ENCODE data around the gene GGA3. TPM values are rescaled to one million over a fixed set of nuclear protein-coding genes. Genes with fewer than 3 reads are reported as not detected.
"Not testable (repeated sequence)": the region's sequence is repeated elsewhere in the genome, so short reads cannot be mapped to it uniquely, and the experiment has no call there.

The GGA3 gene
- total RNA-seq, 2 donors from 2014 or later = 77.3 to 111 TPM

- no peak overlapping the region for H3K4me3 Mint-ChIP-seq
Measured at GRCh38 chr17:75267411-75268232, 6.2 kb upstream of the GGA3 start.

GRCh38 chr17:75267153-75267410 is 5.7 kb upstream of the GGA3 start:
- Mint-ChIP-seq H3K4me1 (ENCODE audit: low read depth in 2 of 2) (peaks cover 24% of the 10 kb centered on the region in 2 donors), H3K27me3 (no peaks in the 10 kb centered on the region), H3K9me3 (no peaks in the 10 kb centered on the region), H3K4me3 (no peak overlapping the region), H3K36me3 (no peaks in the 10 kb centered on the region), H3K27ac (no peak overlapping the region)
- ATAC-seq (no peak), DNase-seq (ENCODE audit: low spot score) (no peak)

More at GRCh38 chr17:75267411-75268232, 6.2 kb upstream of the GGA3 start:
- Mint-ChIP-seq H3K36me3 (no peaks in the 10 kb centered on the region), H3K4me1 (ENCODE audit: low read depth in 2 of 2) (peaks cover 20 to 21% of the 10 kb centered on the region in 2 donors), H3K27ac (no peak overlapping the region), H3K9me3 (no peaks in the 10 kb centered on the region), H3K27me3 (no peaks in the 10 kb centered on the region)
- ATAC-seq = no peak
- no peak for DNase-seq (ENCODE audit: low spot score)

GRCh38 chr17:75266316-75267152 is 5.1 kb upstream of the GGA3 start:
- Mint-ChIP-seq H3K4me1 (ENCODE audit: low read depth in 2 of 2) (peaks cover 20 to 24% of the 10 kb centered on the region in 2 donors), H3K9me3 (no peaks in the 10 kb centered on the region), H3K27ac (no peak overlapping the region), H3K27me3 (no peaks in the 10 kb centered on the region), H3K4me3 (no peak overlapping the region), H3K36me3 (no peaks in the 10 kb centered on the region)
- DNase-seq (ENCODE audit: low spot score) = no peak
- no peak for ATAC-seq

- Mint-ChIP-seq H3K27ac (no peak overlapping the region), H3K27me3 (no peaks in the 10 kb centered on the region), H3K4me1 (ENCODE audit: low read depth in 2 of 2) (peaks cover 22 to 28% of the 10 kb centered on the region in 2 donors), H3K9me3 (no peaks in the 10 kb centered on the region), H3K36me3 (no peaks in the 10 kb centered on the region), H3K4me3 (no peak overlapping the region)
- DNase-seq (ENCODE audit: low spot score) (no peak), ATAC-seq (no peak)
Measured at GRCh38 chr17:75265614-75266315, 4.4 kb upstream of the GGA3 start.

- no peak for ATAC-seq
- Mint-ChIP-seq H3K27ac (peak overlapping the region; percentile 99 to 100), H3K36me3 (peaks cover 6% of the 10 kb centered on the region), H3K9me3 (no peaks in the 10 kb centered on the region), H3K4me3 (peak overlapping the region; percentile 100), H3K27me3 (no peaks in the 10 kb centered on the region), H3K4me1 (ENCODE audit: low read depth in 2 of 2) (peaks cover 28 to 37% of the 10 kb centered on the region in 2 donors)
- DNase-seq (ENCODE audit: low spot score) = no peak
Measured at GRCh38 chr17:75263055-75263454, 1.6 kb upstream of the GGA3 start.

GRCh38 chr17:75262112-75262606 is 753 bp upstream of the GGA3 start:
- ATAC-seq (no peak), DNase-seq (ENCODE audit: low spot score) (no peak)
- H3K27ac Mint-ChIP-seq = peak overlapping the region; percentile 99 to 100
- H3K9me3 Mint-ChIP-seq = no peaks in the 10 kb centered on the region
- peaks cover 6% of the 10 kb centered on the region for H3K36me3 Mint-ChIP-seq
- peaks cover 37 to 41% of the 10 kb centered on the region in 2 donors for H3K4me1 Mint-ChIP-seq (ENCODE audit: low read depth in 2 of 2)
- H3K4me3 Mint-ChIP-seq = peak overlapping the region; percentile 100
- no peaks in the 10 kb centered on the region for H3K27me3 Mint-ChIP-seq

GRCh38 chr17:75260641-75261335 is 618 bp downstream of the GGA3 start:
- Mint-ChIP-seq H3K36me3 (peaks cover 6% of the 10 kb centered on the region), H3K4me3 (peak overlapping the region; percentile 100), H3K4me1 (ENCODE audit: low read depth in 2 of 2) (peaks cover 51% of the 10 kb centered on the region in 2 donors), H3K9me3 (no peaks in the 10 kb centered on the region), H3K27me3 (no peaks in the 10 kb centered on the region), H3K27ac (peak overlapping the region; percentile 99 to 100)
- DNase-seq (ENCODE audit: low spot score) (peak; percentile 77), ATAC-seq (peak; percentile 82 to 83)

GRCh38 chr17:75257228-75257627 is 4.2 kb downstream of the GGA3 start:
- H3K4me3 Mint-ChIP-seq; H3K27me3 Mint-ChIP-seq; ATAC-seq; H3K9me3 Mint-ChIP-seq; H3K36me3 Mint-ChIP-seq; DNase-seq (ENCODE audit: low spot score): not testable (repeated sequence)
- Mint-ChIP-seq H3K4me1 (ENCODE audit: low read depth in 2 of 2) (peaks cover 76 to 79% of the 10 kb centered on the region in 2 donors), H3K27ac (peak overlapping the region; percentile 68 to 99)

GRCh38 chr17:75255954-75256698 is 5.3 kb downstream of the GGA3 start:
- H3K9me3 Mint-ChIP-seq = not testable (repeated sequence)

GRCh38 chr17:75252039-75252816 is 9.2 kb downstream of the GGA3 start:
- ATAC-seq = no peak
- H3K9me3 Mint-ChIP-seq = no peaks in the 10 kb centered on the region
- H3K4me1 Mint-ChIP-seq (ENCODE audit: low read depth in 2 of 2) = peaks cover 61 to 69% of the 10 kb centered on the region in 2 donors
- H3K4me3 Mint-ChIP-seq = no peak overlapping the region
- no peaks in the 10 kb centered on the region for H3K36me3 Mint-ChIP-seq
- peak overlapping the region; percentile 75 to 82 for H3K27ac Mint-ChIP-seq
- no peak for DNase-seq (ENCODE audit: low spot score)
- no peaks in the 10 kb centered on the region for H3K27me3 Mint-ChIP-seq

More at GRCh38 chr17:75255954-75256698, 5.3 kb downstream of the GGA3 start:
- DNase-seq (ENCODE audit: low spot score); H3K27me3 Mint-ChIP-seq; H3K4me3 Mint-ChIP-seq; H3K36me3 Mint-ChIP-seq; ATAC-seq: not testable (repeated sequence)
- Mint-ChIP-seq H3K27ac (peak overlapping the region; percentile 68 to 99), H3K4me1 (ENCODE audit: low read depth in 2 of 2) (peaks cover 77 to 85% of the 10 kb centered on the region in 2 donors)

- ATAC-seq = peak; percentile 60 to 92
- Mint-ChIP-seq H3K27me3 (no peaks in the 10 kb centered on the region), H3K4me1 (ENCODE audit: low read depth in 2 of 2) (peaks cover 42 to 47% of the 10 kb centered on the region in 2 donors), H3K36me3 (no peaks in the 10 kb centered on the region), H3K9me3 (no peaks in the 10 kb centered on the region), H3K4me3 (peak overlapping the region; percentile 74), H3K27ac (peak overlapping the region; percentile 82 to 83)
- no peak for DNase-seq (ENCODE audit: low spot score)
Measured at GRCh38 chr17:75250009-75250471, 11.4 kb downstream of the GGA3 start.

- Mint-ChIP-seq H3K27me3 (no peaks in the 10 kb centered on the region), H3K9me3 (no peaks in the 10 kb centered on the region), H3K36me3 (no peaks in the 10 kb centered on the region), H3K4me1 (ENCODE audit: low read depth in 2 of 2) (peaks cover 41 to 44% of the 10 kb centered on the region in 2 donors), H3K27ac (peak overlapping the region; percentile 82 to 83), H3K4me3 (peak overlapping the region; percentile 74)
- DNase-seq (ENCODE audit: low spot score) (no peak), ATAC-seq (no peak)
Measured at GRCh38 chr17:75249564-75249963, 11.8 kb downstream of the GGA3 start.
